Breast epithelium (tissue), 4 donors: Measurements from ENCODE around the gene CASKIN2. TPM values are rescaled to one million over a fixed set of nuclear protein-coding genes. Genes with fewer than 3 reads are reported as not detected.

Source experiments
- DNase-seq, 2 donors: peaks; one replicate each; pipeline ENCODE4 v3.0.0-alpha.2; 2019; ENCODE audit warnings: low spot score in 2 of 2
- H3K27ac ChIP-seq, 2 donors: fragments of 200-600 bp; sonication (generic) in 1 of 2; one replicate each; pipeline ENCODE4 v1.5.1; 2016 to 2019; ENCODE audit warnings: mild to moderate bottlenecking in 1 of 2
- H3K27me3 ChIP-seq, 2 donors: fragments of 200-600 bp; sonication (generic) in 1 of 2; one replicate each; pipeline versions ENCODE4 v1.5.1 to v1.6.0; 2017 to 2019; ENCODE audit warnings: control low read depth in 1 of 2, mild to moderate bottlenecking in 1 of 2
- H3K36me3 ChIP-seq: fragments of 200-600 bp; one replicate; pipeline ENCODE4 v1.5.1; 2019
- H3K4me1 ChIP-seq, 2 donors: fragments of 200-600 bp; sonication (generic); one replicate each; pipeline ENCODE4 v1.5.1; 2016 to 2019; ENCODE audit warnings: control low read depth in 1 of 2
- H3K4me3 ChIP-seq, 3 donors: fragments of 200-600 bp; sonication (generic); 1 replicate in 2 of 3; 2 replicates in 1 of 3; pipeline ENCODE4 v1.5.1; 2016 to 2019; ENCODE audit warnings: mild to moderate bottlenecking in 3 of 3, moderate library complexity in 2 of 3
- H3K9me3 ChIP-seq, 2 donors: fragments of 200-600 bp; sonication (generic) in 1 of 2; one replicate each; pipeline ENCODE4 v1.5.1; 2016 to 2019; ENCODE audit warnings: control low read depth in 1 of 2
- CTCF ChIP-seq, 3 donors: fragments of 450-650 bp; IDR thresholded peaks; one replicate each; pipeline ENCODE4 v1.5.1; 2016 to 2017; ENCODE audit warnings: antibody characterized with exemption in 3 of 3, mild to moderate bottlenecking in 3 of 3, moderate library complexity in 3 of 3
- POLR2A ChIP-seq: fragments of 450-650 bp; IDR thresholded peaks from one replicate; pipeline ENCODE4 v1.6.1; 2016; ENCODE audit warnings: antibody characterized with exemption, mild to moderate bottlenecking, moderate library complexity
- POLR2AphosphoS5 ChIP-seq, 3 donors: sonication (generic); formaldehyde crosslinking; IDR thresholded peaks; one replicate each; pipeline ENCODE4 v1.6.1; 2017; ENCODE audit warnings: antibody characterized with exemption in 3 of 3
- intact Hi-C: fragments of 100-400 bp; cut with DNase I; formaldehyde crosslinking; loops from one replicate; pipeline ENCODE4 v1.15.1; 2023; ENCODE audit warnings: low total_unique reads
- total RNA-seq, 3 donors: library from RNA; depleted of rRNA; stranded (reverse); fragments of >200 nt; gene quantifications; one replicate each; pipeline ENCODE4 v1.1.0, GENCODE V29; 2016

The CASKIN2 gene
- total RNA-seq, 3 donors from 2014 or later: 10.0 to 23.3 (median 14.6) TPM

- Histone ChIP-seq H3K27me3 (no peaks in the 10 kb centered on the region), H3K9me3 (no peaks in the 10 kb centered on the region), H3K27ac (peak overlapping the region in 1 of 2 donors; percentile 56), H3K36me3 (no peaks in the 10 kb centered on the region), H3K4me1 (peaks cover 0 to 6% of the 10 kb centered on the region in 2 donors), H3K4me3 (no peak overlapping the region)
- no peak for TF ChIP-seq POLR2A
- TF ChIP-seq CTCF (IDR thresholded peaks at IDR 0.05): no peak
- no peak for TF ChIP-seq POLR2AphosphoS5 (IDR thresholded peaks at IDR 0.05)
- intact Hi-C loops: no loop called here
- DNase-seq: no peak
Measured at GRCh38 chr17:75476271-75476671, 39.1 kb downstream of the CASKIN2 start.

- TF ChIP-seq POLR2AphosphoS5 (IDR thresholded peaks at IDR 0.05): no peak
- no peak for TF ChIP-seq CTCF (IDR thresholded peaks at IDR 0.05)
- TF ChIP-seq POLR2A: no peak
- H3K36me3 ChIP-seq: no peaks in the 10 kb centered on the region
- no peak for DNase-seq
- intact Hi-C loops: no loop called here
- H3K4me1 ChIP-seq: peaks cover 0 to 6% of the 10 kb centered on the region in 2 donors
- H3K4me3 ChIP-seq: no peak overlapping the region
- H3K9me3 ChIP-seq: no peaks in the 10 kb centered on the region
- H3K27ac ChIP-seq: peak overlapping the region in 1 of 2 donors; percentile 56
- H3K27me3 ChIP-seq: no peaks in the 10 kb centered on the region
Measured at GRCh38 chr17:75475851-75476250, 39.5 kb downstream of the CASKIN2 start.

GRCh38 chr17:75475144-75475835 is 40.0 kb downstream of the CASKIN2 start:
- intact Hi-C loops: no loop called here
- Histone ChIP-seq H3K4me1 (peaks cover 0 to 6% of the 10 kb centered on the region in 2 donors), H3K36me3 (no peaks in the 10 kb centered on the region), H3K9me3 (no peaks in the 10 kb centered on the region), H3K27me3 (no peaks in the 10 kb centered on the region), H3K27ac (peak overlapping the region in 1 of 2 donors; percentile 56), H3K4me3 (no peak overlapping the region)
- DNase-seq: no peak
- no peak for TF ChIP-seq POLR2AphosphoS5 (IDR thresholded peaks at IDR 0.05)
- no peak for TF ChIP-seq POLR2A
- TF ChIP-seq CTCF (IDR thresholded peaks at IDR 0.05): no peak

- H3K36me3 ChIP-seq: no peaks in the 10 kb centered on the region
- no peak for TF ChIP-seq CTCF (IDR thresholded peaks at IDR 0.05)
- no peak for TF ChIP-seq POLR2AphosphoS5 (IDR thresholded peaks at IDR 0.05)
- no peak for TF ChIP-seq POLR2A
- intact Hi-C loops: no loop called here
- peaks cover 0 to 6% of the 10 kb centered on the region in 2 donors for H3K4me1 ChIP-seq
- H3K9me3 ChIP-seq: no peaks in the 10 kb centered on the region
- peak overlapping the region in 1 of 2 donors; percentile 56 for H3K27ac ChIP-seq
- no peak overlapping the region for H3K4me3 ChIP-seq
- DNase-seq: no peak
- no peaks in the 10 kb centered on the region for H3K27me3 ChIP-seq
Measured at GRCh38 chr17:75474736-75475135, 40.6 kb downstream of the CASKIN2 start.

- H3K36me3 ChIP-seq: no peaks in the 10 kb centered on the region
- intact Hi-C loops: no loop called here
- H3K27me3 ChIP-seq: no peaks in the 10 kb centered on the region
- H3K27ac ChIP-seq: no peak overlapping the region
- TF ChIP-seq POLR2AphosphoS5 (IDR thresholded peaks at IDR 0.05) (no peak), POLR2A (no peak), CTCF (IDR thresholded peaks at IDR 0.05) (no peak)
- peaks cover 0 to 6% of the 10 kb centered on the region in 2 donors for H3K4me1 ChIP-seq
- H3K9me3 ChIP-seq: no peaks in the 10 kb centered on the region
- DNase-seq: no peak
- H3K4me3 ChIP-seq: no peak overlapping the region
Measured at GRCh38 chr17:75473246-75473645, 42.1 kb downstream of the CASKIN2 start.
